Left kidney (tissue), 1 donor: ENCODE data around the gene GLB1L2. TPM values are rescaled to one million over a fixed set of nuclear protein-coding genes. Genes with fewer than 3 reads are reported as not detected.

Experiments used
- polyA plus RNA-seq: library from polyadenylated mRNA; unstranded; fragments of 120-200 nt; gene quantifications from one replicate; pipeline ENCODE4 v1.2.1, GENCODE V29; 2013; ENCODE audit not compliant: insufficient read length

Gene GLB1L2
- polyA plus RNA-seq, 1 donor = 24.7 TPM

Other genes with a start within 250 kb of the GLB1L2 start
- gene NCAPD3, start 108.0 kb upstream of the GLB1L2 start, polyA plus RNA-seq = 38.0 TPM
- 63.6 TPM for gene VPS26B, start 107.3 kb upstream of the GLB1L2 start, polyA plus RNA-seq
- 74.7 TPM for gene THYN1, start 78.6 kb upstream of the GLB1L2 start, polyA plus RNA-seq
- gene ACAD8, start 78.4 kb upstream of the GLB1L2 start, polyA plus RNA-seq = 58.4 TPM
- gene GLB1L3, start 55.6 kb upstream of the GLB1L2 start, polyA plus RNA-seq = 1.9 TPM
- 4.8 TPM for gene B3GAT1, start 80.3 kb downstream of the GLB1L2 start, polyA plus RNA-seq